BE2C (cell line): ENCODE results near the gene COQ8A.

Experiments
- DNase-seq: peaks from one replicate; pipeline ENCODE4 v3.0.0-alpha.2; 2020
- H3K27me3 ChIP-seq: fragments of 250-450 bp; sonication (Bioruptor Pico); 2 replicates; pipeline ENCODE4 v1.5.1; 2020; ENCODE audit warnings: mild to moderate bottlenecking
- H3K36me3 ChIP-seq: fragments of 250-450 bp; sonication (Bioruptor Pico); 2 replicates; pipeline ENCODE4 v1.5.1; 2020; ENCODE audit warnings: mild to moderate bottlenecking
- H3K4me1 ChIP-seq: fragments of 250-450 bp; sonication (Bioruptor Pico); 2 replicates; pipeline ENCODE4 v1.5.1; 2020
- H3K4me3 ChIP-seq: 2 replicates; pipeline ENCODE4 v1.5.1; 2011; ENCODE audit warnings: low read depth, low read length
- H3K9me3 ChIP-seq: fragments of 250-450 bp; sonication (Bioruptor Pico); 2 replicates; pipeline ENCODE4 v1.5.1; 2020
- CTCF ChIP-seq: IDR thresholded peaks from 2 replicates; pipeline ENCODE4 v1.5.1; 2012; ENCODE audit warnings: mild to moderate bottlenecking, low read depth, low read length

COQ8A gene

GRCh38 chr1:227006226-227006796, 66.2 kb downstream of the COQ8A start:
- TF ChIP-seq CTCF, result no peak
- Histone ChIP-seq H3K27me3 (no peaks in the 10 kb centered on the region), H3K9me3 (no peaks in the 10 kb centered on the region), H3K4me3 (no peak overlapping the region), H3K36me3 (peaks cover 5% of the 10 kb centered on the region), H3K4me1 (no peaks in the 10 kb centered on the region; the same call in 1 of the 2 replicates)
- no peak for DNase-seq

GRCh38 chr1:227009937-227010336, 69.8 kb downstream of the COQ8A start:
- no peak for DNase-seq
- Histone ChIP-seq H3K36me3 (peaks cover 4% of the 10 kb centered on the region; the same call in 1 of the 2 replicates), H3K9me3 (no peaks in the 10 kb centered on the region), H3K4me1 (no peaks in the 10 kb centered on the region; the same call in 1 of the 2 replicates), H3K27me3 (no peaks in the 10 kb centered on the region), H3K4me3 (no peak overlapping the region)
- no peak for TF ChIP-seq CTCF

- no peak for DNase-seq
- H3K27me3 ChIP-seq, result no peaks in the 10 kb centered on the region
- H3K4me3 ChIP-seq, result no peak overlapping the region
- H3K4me1 ChIP-seq, result no peaks in the 10 kb centered on the region; the same call in 1 of the 2 replicates
- TF ChIP-seq CTCF, result no peak
- H3K9me3 ChIP-seq, result no peaks in the 10 kb centered on the region
- peaks cover 4% of the 10 kb centered on the region; the same call in 1 of the 2 replicates for H3K36me3 ChIP-seq
These were observed 70.6 kb downstream of the COQ8A start for GRCh38 chr1:227010645-227011044.

GRCh38 chr1:227016990-227017389, 76.9 kb downstream of the COQ8A start:
- DNase-seq, result no peak
- Histone ChIP-seq H3K27me3 (no peaks in the 10 kb centered on the region), H3K36me3 (peaks cover 16% of the 10 kb centered on the region), H3K4me3 (no peak overlapping the region), H3K9me3 (no peaks in the 10 kb centered on the region), H3K4me1 (no peaks in the 10 kb centered on the region)
- TF ChIP-seq CTCF, result no peak

- Histone ChIP-seq H3K4me3 (no peak overlapping the region), H3K27me3 (no peaks in the 10 kb centered on the region), H3K36me3 (peaks cover 19% of the 10 kb centered on the region), H3K4me1 (no peaks in the 10 kb centered on the region), H3K9me3 (no peaks in the 10 kb centered on the region)
- no peak for TF ChIP-seq CTCF
- no peak for DNase-seq
These were observed 92.3 kb downstream of the COQ8A start for GRCh38 chr1:227032396-227032795.

- Histone ChIP-seq H3K36me3 (peaks cover 14% of the 10 kb centered on the region), H3K9me3 (no peaks in the 10 kb centered on the region), H3K27me3 (no peaks in the 10 kb centered on the region), H3K4me3 (no peak overlapping the region), H3K4me1 (peaks cover 5% of the 10 kb centered on the region)
- DNase-seq, result no peak
- TF ChIP-seq CTCF, result no peak
These were observed 93.8 kb downstream of the COQ8A start for GRCh38 chr1:227033880-227034279.
